GM19351 (cell line): Measurements from ENCODE around the gene BNIP1.
"Not testable (repeated sequence)": the region's sequence is repeated elsewhere in the genome, so short reads cannot be mapped to it uniquely, and the experiment has no call there.

Experiments used
- ATAC-seq: cut with Tn5 transposase; IDR thresholded peaks from one replicate; pipeline ENCODE4 v1.9.1; 2021; ENCODE audit warnings: mild to moderate bottlenecking, moderate library complexity; ENCODE audit not compliant: unreplicated experiment

BNIP1 gene, protein sequence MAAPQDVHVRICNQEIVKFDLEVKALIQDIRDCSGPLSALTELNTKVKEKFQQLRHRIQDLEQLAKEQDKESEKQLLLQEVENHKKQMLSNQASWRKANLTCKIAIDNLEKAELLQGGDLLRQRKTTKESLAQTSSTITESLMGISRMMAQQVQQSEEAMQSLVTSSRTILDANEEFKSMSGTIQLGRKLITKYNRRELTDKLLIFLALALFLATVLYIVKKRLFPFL

DNA sequence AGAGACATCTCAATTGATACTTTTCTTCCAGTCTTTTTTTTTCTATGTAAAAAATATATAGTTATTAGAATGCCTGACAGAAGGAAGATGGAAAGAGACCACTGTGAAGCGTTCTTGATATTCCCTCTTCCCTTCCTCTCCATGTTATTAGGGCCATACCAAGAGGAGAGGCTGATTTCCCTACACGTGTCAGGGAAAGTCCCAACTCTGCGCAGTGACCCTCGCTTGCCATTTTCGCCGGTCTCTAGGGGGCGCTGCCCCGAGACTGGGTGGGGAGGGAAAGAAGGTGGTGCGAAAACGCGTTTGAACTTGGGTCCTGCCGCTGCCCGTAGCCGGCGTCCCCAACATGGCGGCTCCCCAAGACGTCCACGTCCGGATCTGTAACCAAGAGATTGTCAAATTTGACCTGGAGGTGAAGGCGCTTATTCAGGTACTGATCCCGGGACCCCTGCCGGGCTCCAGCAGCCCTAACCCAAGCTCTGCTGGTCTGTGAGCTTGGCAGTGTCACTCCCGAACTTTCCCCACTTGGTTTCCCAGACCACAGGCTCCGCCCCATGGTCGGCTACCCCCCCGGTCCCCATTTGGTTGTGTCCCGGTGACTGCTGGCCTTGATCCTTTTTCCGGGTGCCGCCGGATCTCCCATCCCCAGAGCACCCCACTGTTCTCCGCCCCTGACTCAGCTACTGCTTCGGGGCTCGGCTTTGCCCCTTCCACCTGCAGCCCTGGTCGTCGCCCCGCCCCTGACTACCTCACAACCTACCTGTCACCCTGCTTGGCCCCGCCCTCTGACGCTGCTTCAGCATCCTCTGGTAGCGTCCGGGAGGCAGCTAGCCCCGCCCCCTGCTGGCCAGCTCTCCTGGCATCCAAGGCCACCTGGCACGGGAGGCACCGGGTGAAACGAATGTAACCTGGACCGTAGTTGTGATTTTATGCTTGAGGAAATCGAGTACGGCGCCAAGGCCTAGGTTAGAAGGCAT lies at the start of gene BNIP1:
BNIP1 (plus strand) TSS at position 332 of the 977 bp plus-strand sequence; CDS start at position 347, 15 bp downstream.
- ATAC-seq, result peak; percentile 94

DNA sequence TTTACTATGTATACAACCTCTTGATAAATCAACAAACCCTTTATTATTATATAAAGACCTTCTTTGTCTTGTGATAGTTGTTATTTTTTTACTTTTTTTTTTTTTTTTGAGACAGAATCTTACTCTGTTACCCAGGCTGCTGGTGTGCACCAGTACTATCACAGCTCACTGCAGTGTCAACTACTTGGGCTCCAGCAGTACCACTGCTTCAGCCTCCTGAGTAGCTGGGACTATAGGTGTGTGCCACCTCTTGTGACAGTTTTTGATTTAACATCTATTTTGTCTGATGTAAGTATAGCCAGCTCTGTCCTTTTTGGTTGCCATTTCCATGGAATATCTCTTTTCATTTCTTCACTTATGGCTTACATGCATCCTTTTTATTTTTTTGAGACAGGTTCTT lies 45.5 kb upstream of the BNIP1 start:
- ATAC-seq, result no peak

DNA sequence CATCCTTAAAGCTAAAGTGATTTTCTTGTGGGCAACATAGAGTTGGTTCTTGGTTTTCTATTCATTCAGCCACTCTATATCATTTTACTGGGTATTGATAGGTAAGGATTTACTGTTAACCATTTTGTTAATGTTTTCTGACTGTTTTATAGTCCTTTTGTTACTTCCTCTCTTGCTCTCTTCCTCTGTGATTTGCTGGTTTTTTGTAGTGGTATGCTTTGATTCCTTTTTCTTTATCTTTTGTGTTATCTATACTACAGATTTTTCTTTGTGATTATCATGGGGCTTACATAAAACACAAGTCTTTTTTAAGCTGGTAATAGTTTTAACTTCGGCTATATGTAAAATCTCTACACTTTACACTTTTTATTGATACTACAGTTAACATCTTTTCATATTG lies 44.9 kb upstream of the BNIP1 start:
- no peak for ATAC-seq

DNA sequence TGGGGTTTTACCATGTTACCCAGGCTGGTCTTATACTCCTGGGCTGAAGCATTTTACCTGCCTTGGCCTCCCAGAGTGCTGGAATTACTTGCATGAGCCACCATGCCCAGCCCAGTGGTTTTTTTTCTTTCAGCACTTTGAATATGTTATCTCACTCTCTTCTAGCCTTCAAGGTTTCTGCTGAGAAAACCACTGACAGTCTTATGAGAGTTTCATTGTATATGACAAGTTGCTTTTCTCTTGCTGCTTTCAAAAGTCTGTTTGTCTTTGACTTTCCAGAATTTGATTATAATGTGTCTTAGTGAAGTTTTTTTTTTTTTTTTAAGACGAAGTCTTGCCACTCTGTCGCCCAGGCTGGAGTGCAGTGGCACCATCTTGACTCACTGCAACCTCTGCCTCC lies 43.1 kb upstream of the BNIP1 start:
- ATAC-seq, result no peak

DNA sequence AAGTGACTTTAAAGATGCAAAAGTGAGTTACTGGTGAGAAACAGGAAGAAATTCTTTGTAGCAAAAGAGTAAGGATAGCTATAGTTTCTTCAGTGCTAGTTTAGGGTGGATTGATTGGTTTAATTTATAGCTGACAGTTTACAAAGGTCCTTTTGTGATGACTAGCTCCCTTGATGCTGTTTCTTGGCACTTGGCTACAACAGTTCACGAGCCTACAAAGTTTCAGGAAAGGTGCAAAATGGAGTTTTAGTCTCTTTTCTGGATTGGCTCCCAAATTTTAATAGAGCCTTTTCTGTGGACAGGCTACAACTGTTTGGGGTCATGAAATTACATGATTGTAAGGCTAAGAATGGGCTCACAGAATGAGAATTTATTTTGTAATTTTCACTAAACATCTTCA lies 40.9 kb upstream of the BNIP1 start:
- ATAC-seq, result no peak

DNA sequence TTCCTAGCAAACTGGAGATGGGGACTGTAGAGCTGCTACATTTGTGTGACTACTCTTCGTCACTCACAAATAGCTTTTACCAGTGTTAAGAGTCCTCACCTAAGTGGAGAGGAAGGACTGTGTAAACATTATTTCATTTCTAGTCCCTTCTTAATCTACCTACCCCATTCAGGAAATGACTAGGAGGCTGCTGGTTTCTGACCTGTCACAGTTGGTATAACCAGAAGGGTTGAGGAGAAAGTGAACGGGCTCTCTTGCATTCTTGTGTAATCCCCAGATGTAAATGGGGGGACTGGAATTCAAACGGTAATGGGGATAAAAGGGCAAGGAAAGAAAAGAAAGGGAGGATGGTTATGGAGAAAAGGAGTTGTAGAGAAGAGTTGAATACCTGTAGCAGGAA lies 35.4 kb upstream of the BNIP1 start:
- no peak for ATAC-seq

DNA sequence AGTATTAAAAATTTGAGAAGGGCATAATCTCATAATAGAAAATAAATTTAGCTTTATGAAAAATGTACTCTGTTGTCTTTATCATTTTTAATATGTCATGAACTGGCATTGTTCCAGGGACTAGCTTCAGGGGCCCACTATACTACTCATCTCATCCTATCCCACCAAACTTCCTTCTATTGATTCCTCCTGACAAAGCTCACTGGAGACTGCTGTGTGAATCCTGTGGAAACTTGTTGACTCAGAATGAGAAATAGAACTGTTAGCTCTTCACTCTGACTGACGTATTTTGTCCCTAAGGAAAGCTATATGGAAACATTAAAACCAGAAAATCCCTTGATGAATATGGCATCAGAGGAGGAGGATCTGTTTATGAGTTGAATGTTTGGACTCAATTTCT lies 29.8 kb upstream of the BNIP1 start:
- no peak for ATAC-seq

DNA sequence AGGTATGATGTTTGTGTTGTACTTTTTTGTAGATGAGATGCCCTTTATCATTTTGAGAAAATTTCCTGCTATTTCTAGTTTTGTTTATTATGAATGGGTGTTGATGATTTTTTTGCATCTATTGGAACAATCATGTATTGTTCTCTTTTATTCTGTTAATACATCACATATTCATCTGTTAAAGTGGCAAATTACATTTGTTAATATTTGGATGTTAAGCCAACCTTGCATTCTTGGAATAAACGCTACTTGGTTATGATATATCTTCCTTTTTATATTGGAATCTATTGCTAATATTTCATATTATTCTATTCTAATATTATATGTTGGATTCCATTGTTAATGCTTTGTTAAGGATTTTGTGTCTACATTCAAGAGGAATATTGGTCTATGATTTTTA lies 24.6 kb upstream of the BNIP1 start:
- no peak for ATAC-seq

DNA sequence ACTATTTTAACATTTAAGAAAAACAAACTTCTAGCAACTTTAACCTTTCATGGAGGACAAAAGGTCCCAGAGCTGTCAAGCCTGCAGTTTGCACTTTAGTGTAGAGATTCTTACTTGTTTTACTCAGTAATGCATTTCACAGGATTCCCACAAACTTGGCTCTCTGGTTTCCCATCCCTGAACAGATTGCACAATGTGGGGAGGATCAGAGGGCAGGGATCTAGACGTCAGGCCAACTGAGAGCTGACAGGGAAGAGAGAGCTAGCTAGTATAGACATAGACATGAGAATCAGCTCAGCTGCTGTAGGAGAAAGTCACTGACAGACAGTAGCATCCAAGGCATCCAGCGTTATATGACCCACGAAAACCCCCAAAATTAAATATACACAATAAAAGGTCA lies 20.9 kb upstream of the BNIP1 start:
- no peak for ATAC-seq

DNA sequence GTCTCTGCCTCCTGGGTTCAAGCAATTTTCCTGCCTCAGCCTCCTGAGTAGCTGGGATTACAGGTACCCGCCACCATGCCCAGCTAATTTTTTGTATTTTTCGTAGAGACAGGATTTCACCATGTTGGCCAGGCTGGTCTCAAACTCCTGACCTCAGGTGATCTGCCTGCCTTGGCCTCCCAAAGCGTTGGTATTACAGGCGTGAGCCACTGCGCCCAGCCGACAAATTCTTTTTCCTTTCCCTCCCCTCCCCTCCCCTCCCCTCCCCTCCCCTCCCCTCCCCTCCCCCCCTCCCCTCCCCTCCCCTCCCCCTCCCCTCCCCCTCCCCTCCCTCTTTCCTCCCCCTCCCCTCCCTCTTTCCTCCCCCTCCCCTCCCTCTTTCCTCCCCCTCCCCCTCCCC lies 12.2 kb upstream of the BNIP1 start:
- ATAC-seq, result not testable (repeated sequence)

DNA sequence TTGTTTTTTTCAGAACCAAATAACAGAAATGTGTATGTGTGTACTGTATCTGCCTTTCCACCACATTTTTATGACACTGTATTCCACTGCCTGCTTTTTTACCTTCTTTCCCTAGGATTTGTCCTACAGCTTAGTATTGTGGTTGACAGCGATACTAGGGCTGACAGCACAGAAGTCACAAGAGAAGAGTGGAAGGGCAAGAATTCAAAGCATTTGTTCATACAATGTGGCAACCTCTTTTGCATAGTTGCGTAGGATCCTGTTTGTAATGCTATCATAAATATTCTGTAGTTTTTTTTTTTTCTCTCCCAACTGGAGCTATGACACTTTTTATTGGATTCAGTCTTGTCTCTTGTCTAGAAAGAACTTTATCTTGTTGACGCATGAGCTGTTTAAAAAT lies 5.6 kb upstream of the BNIP1 start:
- no peak for ATAC-seq

DNA sequence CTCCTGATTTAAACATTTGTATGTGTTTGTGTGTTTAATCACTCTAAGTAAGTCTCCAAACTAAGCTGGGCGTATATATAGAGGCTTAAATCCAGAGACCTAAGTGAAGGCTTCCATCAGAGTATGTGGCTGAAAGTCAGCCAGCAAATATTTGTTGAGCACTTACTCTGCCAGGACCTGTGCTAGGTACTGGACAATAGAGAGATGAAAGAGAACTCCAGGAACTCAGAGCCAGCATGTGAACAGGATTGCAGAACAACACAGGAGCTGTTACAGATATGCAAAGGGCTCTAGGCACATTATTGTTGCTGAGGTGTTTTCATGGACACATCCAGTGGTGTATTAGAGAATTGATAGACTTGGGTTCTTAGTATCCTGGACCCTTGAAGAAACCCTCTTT lies 4.7 kb upstream of the BNIP1 start:
- ATAC-seq, result no peak

DNA sequence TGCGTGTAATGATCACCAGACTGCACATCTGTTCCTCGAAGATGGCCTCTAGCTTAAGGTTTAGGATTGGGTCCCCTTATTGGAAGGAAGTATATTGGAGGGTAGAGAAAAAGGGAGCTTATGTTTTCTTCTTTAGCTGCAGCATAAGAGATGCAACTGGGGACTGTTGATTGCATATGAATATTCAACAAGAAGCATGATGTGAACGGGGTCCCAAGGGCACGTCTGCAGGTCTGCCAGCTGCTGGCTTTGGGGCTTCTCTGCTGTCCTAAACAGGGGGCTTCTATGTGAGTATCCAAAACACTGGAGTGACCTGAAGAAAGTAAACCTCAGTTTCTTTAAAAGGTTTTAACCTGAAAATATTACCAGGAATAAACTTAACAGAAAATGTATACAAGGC lies 3.6 kb upstream of the BNIP1 start:
- no peak for ATAC-seq

DNA sequence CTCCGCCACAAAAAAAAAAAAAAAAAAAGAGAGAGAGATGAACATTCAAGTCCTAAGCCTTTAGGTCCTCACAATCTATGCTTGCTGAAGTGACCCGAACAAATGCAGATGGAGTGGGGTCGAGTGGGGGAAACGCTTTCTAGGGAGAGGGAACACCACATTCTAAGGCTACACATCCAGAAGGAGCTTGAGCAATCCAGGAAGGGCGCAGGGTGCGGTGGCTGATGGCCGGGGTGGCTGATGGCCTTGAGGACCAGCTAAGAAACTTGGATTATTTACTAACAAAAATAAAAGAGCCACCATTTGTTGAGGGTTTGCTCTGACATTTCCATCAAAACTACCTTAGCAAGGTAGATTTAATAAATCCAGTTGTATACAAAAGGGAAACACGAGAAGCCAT lies 764 bp upstream of the BNIP1 start:
- no peak for ATAC-seq

DNA sequence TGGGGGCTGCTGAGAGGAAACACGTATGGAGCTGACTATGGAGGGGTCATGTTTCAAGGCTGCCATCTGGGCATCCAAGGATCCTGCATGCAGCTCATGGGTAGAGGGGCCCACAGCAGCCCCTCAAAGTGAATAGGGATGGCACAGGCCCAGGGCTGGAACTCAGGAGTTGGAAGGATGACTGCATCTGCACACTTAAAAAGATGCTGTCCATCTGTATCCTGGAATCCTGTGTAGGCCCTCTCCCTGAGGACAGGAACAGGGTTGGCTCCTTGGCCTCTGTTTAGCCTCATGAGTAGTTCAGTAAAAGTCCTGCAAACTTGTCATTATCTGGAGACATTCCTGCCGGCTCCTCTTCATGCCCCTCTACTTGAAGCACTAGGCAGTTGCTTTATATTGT lies 4.0 kb downstream of the BNIP1 start:
- ATAC-seq, result no peak

DNA sequence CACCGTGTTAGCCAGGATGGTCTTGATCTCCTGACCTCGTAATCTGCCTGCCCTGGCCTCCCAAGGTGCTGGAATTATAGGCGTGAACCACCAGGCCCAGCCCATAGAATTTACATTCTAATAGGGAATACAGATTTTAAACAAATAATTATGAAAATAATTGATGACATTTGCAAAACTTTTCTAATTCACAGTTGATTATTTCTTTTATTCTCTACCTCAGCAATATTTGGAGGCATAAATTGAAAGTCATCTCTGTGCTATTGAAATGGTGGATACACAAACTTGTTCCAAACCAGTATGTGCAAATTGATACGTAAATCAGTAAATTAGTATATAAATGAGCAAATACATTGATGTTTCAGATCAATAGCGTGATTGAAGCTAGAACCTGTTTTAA lies 8.2 kb downstream of the BNIP1 start:
- ATAC-seq, result no peak

DNA sequence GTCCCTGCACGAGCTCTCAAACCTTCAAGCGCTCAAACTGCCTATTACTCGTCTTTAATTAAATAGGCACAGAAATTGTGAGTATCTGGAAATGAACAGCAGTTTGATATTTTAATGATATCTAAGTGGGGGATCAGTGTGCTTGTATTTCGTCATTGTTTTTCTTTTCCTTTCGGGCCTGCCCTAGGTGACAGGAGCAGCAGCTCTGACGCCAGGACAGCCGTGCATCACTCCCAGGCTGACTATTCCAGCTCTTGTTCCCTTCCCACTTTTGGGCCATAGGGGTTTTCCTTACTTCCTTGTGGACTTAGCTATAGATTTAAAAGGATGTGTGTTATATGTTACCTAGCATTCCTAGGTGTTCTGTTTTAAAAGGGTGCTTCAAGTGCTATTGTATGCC lies 9.5 kb downstream of the BNIP1 start:
- ATAC-seq, result no peak

DNA sequence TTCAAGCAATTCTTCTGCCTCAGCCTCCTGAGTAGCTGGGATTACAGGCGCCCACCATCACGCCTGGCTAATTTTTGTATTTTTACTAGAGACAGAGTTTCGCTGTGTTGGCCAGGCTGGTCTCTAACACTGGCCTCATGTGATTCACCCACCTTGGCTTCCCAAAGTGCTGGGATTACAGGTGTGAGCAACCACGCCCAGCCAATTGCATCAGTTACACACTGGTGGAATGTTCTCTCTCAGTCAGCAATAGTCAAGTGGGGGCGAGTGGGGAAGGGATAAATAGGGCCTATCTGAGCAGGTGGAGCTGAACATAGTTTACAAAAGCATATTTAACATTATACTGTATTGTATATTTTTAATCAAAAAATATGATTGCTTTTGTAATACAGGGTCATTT lies 10.3 kb downstream of the BNIP1 start:
- not testable (repeated sequence) for ATAC-seq

DNA sequence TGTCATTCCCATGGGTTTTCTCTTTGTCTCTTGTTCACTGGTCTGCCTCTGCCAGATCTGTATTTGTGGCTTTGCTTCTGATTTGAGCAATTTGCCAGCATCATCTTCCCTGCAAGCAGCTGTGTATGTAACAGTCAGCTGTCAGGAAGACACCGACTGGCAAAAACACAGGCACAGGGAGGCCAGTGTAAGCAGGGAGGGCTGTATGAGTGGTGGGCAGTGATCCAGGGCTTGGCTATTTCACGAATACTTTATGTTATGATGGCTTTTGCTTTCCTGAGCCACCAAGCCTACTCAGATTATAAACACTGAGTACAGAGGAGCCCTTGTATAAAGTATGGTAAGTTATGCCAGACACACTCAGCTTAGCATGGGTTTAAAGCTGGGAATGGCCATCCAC lies 11.6 kb downstream of the BNIP1 start:
- ATAC-seq, result no peak

DNA sequence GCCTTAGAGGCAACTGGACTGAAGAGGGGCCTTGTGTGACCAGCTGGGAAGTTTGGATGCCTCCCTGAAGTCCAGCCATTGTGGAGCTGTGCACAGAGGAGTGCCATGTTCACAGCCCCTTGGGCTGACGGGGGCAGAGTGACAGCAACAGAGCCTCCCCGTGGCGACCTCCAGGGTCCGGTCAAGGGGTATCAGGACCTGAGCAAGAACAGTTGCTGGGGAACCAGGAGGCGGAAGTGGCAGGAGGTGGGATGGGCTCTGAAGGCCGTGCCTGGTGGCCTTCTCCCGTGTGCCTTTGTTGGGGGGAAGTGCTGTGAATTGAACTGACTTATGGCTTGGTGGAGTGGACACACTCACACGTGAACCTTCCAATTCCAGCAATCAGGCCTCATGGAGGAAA lies 14.0 kb downstream of the BNIP1 start:
- no peak for ATAC-seq

DNA sequence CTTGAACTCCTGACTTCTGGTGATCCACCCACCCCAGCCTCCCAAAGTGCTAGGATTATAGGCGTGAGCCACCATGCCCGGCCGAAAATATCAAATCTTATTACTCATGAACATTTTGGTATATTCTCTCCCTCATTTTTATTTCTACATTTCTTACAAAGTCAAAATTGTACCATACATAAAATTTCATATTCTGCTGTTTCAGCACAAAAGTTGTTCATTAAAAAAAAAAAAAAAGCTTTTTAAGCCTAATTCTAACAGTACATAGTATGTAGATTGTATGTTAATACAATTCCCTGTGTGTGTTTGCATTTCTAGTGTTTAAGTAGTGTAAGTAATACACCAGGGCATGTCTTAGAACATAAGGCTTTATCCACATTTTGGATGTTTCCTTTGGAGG lies 14.9 kb downstream of the BNIP1 start:
- no peak for ATAC-seq

DNA sequence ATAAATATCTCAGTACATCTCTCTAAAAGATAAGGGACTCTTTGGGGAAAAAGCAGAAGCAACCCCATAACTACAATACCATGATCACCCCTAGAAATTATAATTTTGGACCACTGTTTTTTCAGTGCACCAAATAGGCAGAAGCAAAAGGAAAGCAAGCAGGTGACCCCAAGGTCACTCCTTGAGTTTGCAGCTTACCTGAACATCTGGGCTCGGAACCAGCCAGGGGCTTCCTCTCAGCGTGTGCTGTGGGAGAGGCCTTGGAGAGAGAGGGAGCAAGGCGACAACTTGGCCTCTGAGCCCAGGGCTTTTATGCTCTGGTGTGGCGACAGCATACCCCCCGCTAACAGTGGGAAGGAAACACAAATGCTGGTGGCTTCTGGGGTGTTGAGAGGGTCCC lies 16.8 kb downstream of the BNIP1 start:
- no peak for ATAC-seq
